IMR-90 (cell line): ENCODE data around the gene RPL36. TPM values are rescaled to one million over a fixed set of nuclear protein-coding genes. Genes with fewer than 3 reads are reported as not detected.
A peak's percentile ranks its signal among the peaks of the same experiment; 100 is the strongest.

Source experiments
- ATAC-seq: fragments of 200-7000 bp; cut with Tn5 transposase; 2 replicates; pipeline ENCODE4 v1.9.1; 2020; ENCODE audit warnings: low read depth, mild to moderate bottlenecking, moderate library complexity
- BruUV-seq: library from RNA; stranded (reverse); fragments of 400-500 nt; replicated peaks from 2 replicates; lab custom pipeline; 2021; lab: Mats Ljungman, UMichigan
- CTCF ChIA-PET: fragments of 300-600 bp; formaldehyde crosslinking; extraction: SDS; loops from one replicate; lab custom pipeline; 2021; ENCODE audit warnings: antibody characterized with exemption; lab: Yijun Ruan, JAX
- POLR2A ChIA-PET: fragments of 300-600 bp; sonication (Branson Sonifier 250); formaldehyde crosslinking; loops from one replicate; lab custom pipeline; 2022; ENCODE audit warnings: antibody characterized with exemption; ENCODE audit not compliant: unreplicated experiment; lab: Charles Lee
- DNase-seq: peaks from one replicate; pipeline ENCODE4 v3.0.0; 2013
- H2AFZ ChIP-seq: replicated peaks from 2 replicates; pipeline ENCODE3; 2013; ENCODE audit warnings: low read length, mild to moderate bottlenecking; ENCODE audit not compliant: poor library complexity
- H2AK5ac ChIP-seq: 2 replicates; pipeline ENCODE4 v1.6.1; 2013; ENCODE audit warnings: low read depth, low read length, inconsistent platforms
- H2AK9ac ChIP-seq: replicated peaks from 2 replicates; pipeline ENCODE3; 2013; ENCODE audit warnings: mild to moderate bottlenecking, low read depth, low read length, moderate library complexity; ENCODE audit not compliant: poor library complexity
- H2BK120ac ChIP-seq: 2 replicates; pipeline ENCODE4 v1.6.1; 2013; ENCODE audit warnings: low read depth, low read length, inconsistent platforms
- H2BK15ac ChIP-seq: 3 replicates; pipeline ENCODE4 v1.6.1; 2013; ENCODE audit warnings: low read depth, low read length, inconsistent platforms
- H2BK20ac ChIP-seq: 2 replicates; pipeline ENCODE4 v1.6.1; 2013; ENCODE audit warnings: low read depth, mild to moderate bottlenecking, inconsistent platforms, low read length, moderate library complexity
- H2BK5ac ChIP-seq: 2 replicates; pipeline ENCODE4 v1.6.1; 2013; ENCODE audit warnings: mild to moderate bottlenecking, low read depth, low read length, inconsistent platforms; ENCODE audit not compliant: poor library complexity, severe bottlenecking
- H3K14ac ChIP-seq: replicated peaks from 2 replicates; pipeline ENCODE4 v1.6.1; 2013; ENCODE audit warnings: low read depth, low read length, inconsistent platforms
- H3K18ac ChIP-seq: 2 replicates; pipeline ENCODE4 v1.6.1; 2013; ENCODE audit warnings: low read depth, low read length, control low read depth
- H3K23ac ChIP-seq: 2 replicates; pipeline ENCODE4 v1.6.1; 2013; ENCODE audit warnings: low read depth, low read length, inconsistent platforms
- H3K27ac ChIP-seq: 2 replicates; pipeline ENCODE4 v1.5.1; 2013; ENCODE audit warnings: mild to moderate bottlenecking, control low read depth, low read length; ENCODE audit not compliant: insufficient read depth
- H3K27me3 ChIP-seq: 2 replicates; pipeline ENCODE4 v1.6.1; 2013; ENCODE audit warnings: low read length; ENCODE audit not compliant: control insufficient read depth, insufficient read depth
- H3K36me3 ChIP-seq: 2 replicates; pipeline ENCODE4 v1.6.1; 2013; ENCODE audit warnings: low read length, mixed read lengths; ENCODE audit not compliant: control insufficient read depth, insufficient read depth
- H3K4ac ChIP-seq: 2 replicates; pipeline ENCODE4 v1.6.1; 2013; ENCODE audit warnings: low read depth, low read length, inconsistent platforms
- H3K4me1 ChIP-seq: 2 replicates; pipeline ENCODE4 v1.6.1; 2013; ENCODE audit warnings: low read length, mixed read lengths; ENCODE audit not compliant: control insufficient read depth, insufficient read depth
- H3K4me2 ChIP-seq: 2 replicates; pipeline ENCODE4 v1.6.1; 2013; ENCODE audit warnings: low read depth, mild to moderate bottlenecking, control low read depth, low read length, moderate library complexity
- H3K4me3 ChIP-seq: 2 replicates; pipeline ENCODE4 v1.5.1; 2013; ENCODE audit warnings: low read depth, mild to moderate bottlenecking, control low read depth, low read length, moderate library complexity; ENCODE audit not compliant: insufficient read depth
- H3K56ac ChIP-seq: 2 replicates; pipeline ENCODE4 v1.6.1; 2013; ENCODE audit warnings: low read length, inconsistent platforms; ENCODE audit not compliant: insufficient read depth; ENCODE audit errors: extremely low read depth
- H3K79me1 ChIP-seq, 2 experiments: 2 replicates each; pipeline ENCODE4 v1.6.1; 2013; ENCODE audit warnings: low read length in 2 of 2, inconsistent platforms in 1 of 2, low read depth in 1 of 2
- H3K9ac ChIP-seq: 2 replicates; pipeline ENCODE4 v1.6.1; 2013; ENCODE audit warnings: low read depth, low read length, control low read depth
- H3K9me1 ChIP-seq: 2 replicates; pipeline ENCODE4 v1.6.1; 2013; ENCODE audit warnings: low read length, inconsistent platforms; ENCODE audit not compliant: insufficient read depth
- H3K9me3 ChIP-seq: 2 replicates; pipeline ENCODE4 v1.6.1; 2013; ENCODE audit warnings: low read length; ENCODE audit not compliant: control insufficient read depth, insufficient read depth
- H4K20me1 ChIP-seq: 2 replicates; pipeline ENCODE4 v1.6.1; 2013; ENCODE audit warnings: low read length, inconsistent platforms; ENCODE audit not compliant: insufficient read depth
- H4K5ac ChIP-seq: 2 replicates; pipeline ENCODE4 v1.6.1; 2013; ENCODE audit warnings: mild to moderate bottlenecking, low read depth, low read length, control low read depth
- H4K8ac ChIP-seq, 2 experiments: 2 replicates each; pipeline ENCODE4 v1.6.1; 2013; ENCODE audit warnings: low read depth in 2 of 2, low read length in 2 of 2, control low read depth in 1 of 2, inconsistent platforms in 1 of 2
- H4K91ac ChIP-seq: 2 replicates; pipeline ENCODE4 v1.6.1; 2013; ENCODE audit warnings: low read depth, low read length, inconsistent platforms; ENCODE audit not compliant: insufficient read depth
- BHLHE40 ChIP-seq: fragments of 150-350 bp; IDR thresholded peaks from 2 replicates; pipeline ENCODE4 v1.6.1; 2016; ENCODE audit warnings: mild to moderate bottlenecking, low read depth, low read length
- CHD1 ChIP-seq: IDR thresholded peaks from 2 replicates; pipeline ENCODE4 v1.6.1; 2012; ENCODE audit warnings: low read depth, low read length, improper control_type of control experiment
- CTCF ChIP-seq: conservative IDR thresholded peaks from 2 replicates; pipeline ENCODE4 v1.5.1; 2012; ENCODE audit warnings: mild to moderate bottlenecking, low read depth, low read length, improper control_type of control experiment
- FOS ChIP-seq: fragments of 150-350 bp; IDR thresholded peaks from 2 replicates; pipeline ENCODE4 v1.6.1; 2016; ENCODE audit warnings: low read depth, low read length
- MXI1 ChIP-seq: IDR thresholded peaks from 2 replicates; pipeline ENCODE4 v1.6.1; 2012; ENCODE audit warnings: low read depth, mild to moderate bottlenecking, low read length, moderate library complexity, borderline replicate concordance
- NFE2L2 ChIP-seq: fragments of 150-350 bp; IDR thresholded peaks from 2 replicates; pipeline ENCODE4 v1.6.1; 2016; ENCODE audit warnings: low read depth, mild to moderate bottlenecking, low read length
- POLR2A ChIP-seq: IDR thresholded peaks from 2 replicates; pipeline ENCODE4 v1.6.1; 2012; ENCODE audit warnings: mild to moderate bottlenecking, low read depth, low read length
- RAD21 ChIP-seq: IDR thresholded peaks from 2 replicates; pipeline ENCODE4 v1.6.1; 2012; ENCODE audit warnings: low read length, improper control_type of control experiment
- RFX5 ChIP-seq: IDR thresholded peaks from 2 replicates; pipeline ENCODE4 v1.8.0; 2012; ENCODE audit warnings: low read depth, mild to moderate bottlenecking, low read length, moderate library complexity
- SMC3 ChIP-seq: fragments of 150-350 bp; IDR thresholded peaks from 2 replicates; pipeline ENCODE4 v1.6.1; 2016; ENCODE audit warnings: low read depth, mild to moderate bottlenecking, antibody characterized with exemption, low read length, moderate library complexity
- WGBS, 2 experiments: methylation state at CpG; one replicate each; pipeline versions ENCODE4 v1.1.5 to v1.1.7; 2013; ENCODE audit warnings: missing lambda C conversion rate in 2 of 2; ENCODE audit not compliant: insufficient read length in 1 of 2; ENCODE audit errors: extremely low coverage in 2 of 2; 5-methylcytosine and 5-hydroxymethylcytosine counted together
- dilution Hi-C: fragments of 300-500 bp; cut with HindIII; formaldehyde crosslinking; loops from one replicate; pipeline ENCODE4 v1.14.3; 2018; ENCODE audit warnings: low sequenced_read_pairs; ENCODE audit not compliant: unreplicated experiment
- in situ Hi-C: fragments of 300-500 bp; cut with MboI; formaldehyde crosslinking; loops from 3 replicates; pipeline ENCODE4 v1.14.3; 2019; ENCODE audit warnings: low sequenced_read_pairs, inconsistent platforms, mixed read lengths
- intact Hi-C: fragments of 100-400 bp; cut with micrococcal nuclease; formaldehyde crosslinking; loops from 2 replicates; pipeline ENCODE4 v1.10.0; 2022
- polyA plus RNA-seq, 3 experiments: library from polyadenylated mRNA; depleted of rRNA; stranded (reverse); fragments of >200 nt; gene quantifications; 2 replicates each; pipeline ENCODE4 v1.2.3, GENCODE V29; 2012; ENCODE audit warnings: low replicate concordance in 1 of 3
- total RNA-seq: library from RNA; depleted of rRNA; stranded (reverse); fragments of >200 nt; gene quantifications from 2 replicates; pipeline ENCODE4 v1.2.3, GENCODE V29; 2012
- TF ChIP-seq, protein P1 (sequence below): fragments of 150-350 bp; IDR thresholded peaks from 2 replicates; pipeline ENCODE4 v1.6.1; 2017; ENCODE audit warnings: mild to moderate bottlenecking, antibody characterized with exemption, low read length, low read depth

The RPL36 gene
- total and polyA plus RNA-seq, 2 of the 4 experiments (the other 2 are of a cell fraction): 232 to 757 TPM

GRCh38 chr19:5698635-5699422 lies 8.7 kb downstream of the RPL36 start (continued):
- TF ChIP-seq FOS: no peak
- TF ChIP-seq, protein P1, sequence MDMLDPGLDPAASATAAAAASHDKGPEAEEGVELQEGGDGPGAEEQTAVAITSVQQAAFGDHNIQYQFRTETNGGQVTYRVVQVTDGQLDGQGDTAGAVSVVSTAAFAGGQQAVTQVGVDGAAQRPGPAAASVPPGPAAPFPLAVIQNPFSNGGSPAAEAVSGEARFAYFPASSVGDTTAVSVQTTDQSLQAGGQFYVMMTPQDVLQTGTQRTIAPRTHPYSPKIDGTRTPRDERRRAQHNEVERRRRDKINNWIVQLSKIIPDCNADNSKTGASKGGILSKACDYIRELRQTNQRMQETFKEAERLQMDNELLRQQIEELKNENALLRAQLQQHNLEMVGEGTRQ: no peak

DNA sequence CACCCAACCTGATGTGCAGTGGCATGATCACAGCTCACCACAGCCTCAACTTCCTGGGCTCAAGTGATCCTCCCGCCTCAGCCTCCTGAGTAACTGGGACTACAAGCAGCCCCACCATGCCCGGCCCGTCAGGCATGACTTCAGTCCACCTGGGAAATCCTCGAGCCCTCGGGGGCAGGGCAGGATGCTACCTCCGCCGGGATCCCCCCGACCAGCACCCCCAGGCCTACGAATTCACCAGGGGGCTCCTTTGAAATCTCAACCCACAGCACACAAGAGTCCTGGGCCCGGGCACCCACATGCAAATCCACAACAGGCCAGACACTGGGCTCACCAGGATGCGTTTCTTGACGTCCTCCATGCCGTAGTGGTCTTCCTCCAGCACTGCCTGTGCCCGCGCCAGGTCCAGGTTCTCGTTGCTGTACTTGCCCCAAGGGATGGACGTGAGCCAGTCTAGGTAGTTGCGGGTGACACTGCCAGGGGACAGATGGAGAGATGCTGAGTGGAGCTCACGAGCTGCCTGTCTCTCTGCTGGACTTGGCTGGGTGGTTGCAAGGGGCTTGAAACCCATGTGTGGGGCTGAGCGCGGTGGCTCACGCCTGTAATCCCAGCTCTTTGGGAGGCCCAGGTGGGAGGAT lies 10.5 kb downstream of the RPL36 start:
- dilution Hi-C loops: no loop called here
- Histone ChIP-seq H3K4me2 (no peak overlapping the region), H3K27ac (no peak overlapping the region), H3K36me3 (peaks cover 60% of the 10 kb centered on the region), H3K4ac (no peak overlapping the region), H2BK20ac (no peak overlapping the region), H4K91ac (no peak overlapping the region), H3K4me3 (no peak overlapping the region), H2AFZ (peak overlapping the region; percentile 21), H3K4me1 (0 out of 2 replicates have a peak, but pooled peaks cover 2% of the 10 kb centered on the region), H3K27me3 (no peaks in the 10 kb centered on the region), H3K23ac (no peak overlapping the region), H3K9me3 (no peaks in the 10 kb centered on the region), H4K8ac (no peak overlapping the region), H3K18ac (no peak overlapping the region), H3K9me1 (0 out of 2 replicates have a peak, but pooled peaks cover 2% of the 10 kb centered on the region), H3K79me1 (peaks cover 12 to 57% of the 10 kb centered on the region in 2 experiments; a peak in 3 of 4 replicates), H2BK15ac (no peak overlapping the region), H2AK5ac (no peak overlapping the region), H2AK9ac (no peak overlapping the region), H3K14ac (no peak overlapping the region), H3K56ac (no peak overlapping the region), H2BK120ac (no peak overlapping the region), H4K20me1 (peaks cover 45% of the 10 kb centered on the region), H4K5ac (no peak overlapping the region), H2BK5ac (no peak overlapping the region), H3K9ac (no peak overlapping the region)
- ATAC-seq (no peak), DNase-seq (no peak)
- in situ Hi-C loops: no loop called here
- ChIA-PET CTCF (no interaction called here), POLR2A (no interaction called here)
- no peak for TF ChIP-seq CTCF
- no peak for TF ChIP-seq NFE2L2
- TF ChIP-seq, protein P1: no peak
- TF ChIP-seq SMC3: no peak
- no peak for TF ChIP-seq RFX5
- no peak for TF ChIP-seq RAD21
- no peak for TF ChIP-seq CHD1
- TF ChIP-seq POLR2A: no peak
- no peak for TF ChIP-seq BHLHE40
- TF ChIP-seq MXI1: no peak
- BruUV-seq: no TSS peak
- intact Hi-C loops: no loop called here
- WGBS, 2 experiments: 96% methylated on average over 8 of the region's 22 CpGs; no CpG with 5 or more reads in 1 of the 2 experiments
